ENCODE data around the gene PLEKHB1. TPM values are rescaled to one million over a fixed set of nuclear protein-coding genes. Genes with fewer than 3 reads are reported as not detected.

PLEKHB1 gene
- total RNA-seq, 1 donor = 1.1 TPM

DNA sequence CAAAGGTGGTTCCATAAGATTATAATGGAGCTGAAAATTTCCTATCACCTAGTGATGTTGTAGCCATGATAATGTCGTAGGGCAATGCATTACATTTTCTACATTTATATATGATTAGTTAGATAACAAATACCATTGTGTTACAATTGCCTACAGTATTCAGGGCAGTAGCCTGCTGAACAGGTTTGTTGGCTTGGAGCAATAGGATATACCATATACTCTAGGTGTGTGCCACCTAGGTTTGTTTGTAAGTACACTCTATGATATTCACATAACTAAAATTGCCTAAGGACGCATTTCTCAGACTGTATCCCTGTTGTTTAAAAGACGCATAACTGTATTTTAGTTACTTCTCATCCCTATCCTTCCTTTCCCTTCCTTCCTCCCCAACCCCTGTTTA is 13.6 kb downstream of the PLEKHB1 start:
- TF ChIP-seq, protein P1, sequence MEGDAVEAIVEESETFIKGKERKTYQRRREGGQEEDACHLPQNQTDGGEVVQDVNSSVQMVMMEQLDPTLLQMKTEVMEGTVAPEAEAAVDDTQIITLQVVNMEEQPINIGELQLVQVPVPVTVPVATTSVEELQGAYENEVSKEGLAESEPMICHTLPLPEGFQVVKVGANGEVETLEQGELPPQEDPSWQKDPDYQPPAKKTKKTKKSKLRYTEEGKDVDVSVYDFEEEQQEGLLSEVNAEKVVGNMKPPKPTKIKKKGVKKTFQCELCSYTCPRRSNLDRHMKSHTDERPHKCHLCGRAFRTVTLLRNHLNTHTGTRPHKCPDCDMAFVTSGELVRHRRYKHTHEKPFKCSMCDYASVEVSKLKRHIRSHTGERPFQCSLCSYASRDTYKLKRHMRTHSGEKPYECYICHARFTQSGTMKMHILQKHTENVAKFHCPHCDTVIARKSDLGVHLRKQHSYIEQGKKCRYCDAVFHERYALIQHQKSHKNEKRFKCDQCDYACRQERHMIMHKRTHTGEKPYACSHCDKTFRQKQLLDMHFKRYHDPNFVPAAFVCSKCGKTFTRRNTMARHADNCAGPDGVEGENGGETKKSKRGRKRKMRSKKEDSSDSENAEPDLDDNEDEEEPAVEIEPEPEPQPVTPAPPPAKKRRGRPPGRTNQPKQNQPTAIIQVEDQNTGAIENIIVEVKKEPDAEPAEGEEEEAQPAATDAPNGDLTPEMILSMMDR (IDR thresholded peaks at IDR 0.05; ENCODE audit: insufficient read depth, low read length) = no peak
- H3K4me3 ChIP-seq (ENCODE audit: low read depth, low read length) = no peak overlapping the region
- no peak for DNase-seq (ENCODE audit: low read depth)

DNA sequence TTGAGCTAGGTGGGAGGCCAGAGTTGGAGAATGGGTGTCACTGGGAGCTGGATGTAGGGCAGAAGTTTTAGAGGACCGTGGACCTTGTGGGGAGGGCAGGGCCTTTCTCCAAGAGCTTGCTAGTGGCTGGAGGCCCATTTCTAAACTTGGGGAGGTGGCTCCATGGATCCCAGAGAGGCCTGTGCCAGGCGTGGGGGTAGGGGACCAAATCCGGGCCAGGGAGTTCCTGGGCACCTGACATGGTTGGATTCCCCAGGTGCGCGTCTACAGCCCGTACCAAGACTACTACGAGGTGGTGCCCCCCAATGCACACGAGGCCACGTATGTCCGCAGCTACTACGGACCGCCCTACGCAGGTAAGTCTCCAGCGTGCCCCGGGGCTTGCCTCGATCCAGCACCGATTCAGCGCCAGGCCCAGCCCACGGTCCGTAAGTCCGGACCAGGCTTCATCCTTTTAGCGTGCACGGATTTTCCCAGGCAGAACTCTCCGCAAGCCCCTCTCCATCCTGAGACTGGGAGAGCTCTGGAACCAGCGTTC is 14.2 kb downstream of the PLEKHB1 start:
- TF ChIP-seq, protein P1 (IDR thresholded peaks at IDR 0.05; ENCODE audit: insufficient read depth, low read length) = no peak
- peak overlapping the region; percentile 56 for H3K4me3 ChIP-seq (ENCODE audit: low read depth, low read length)
- DNase-seq (ENCODE audit: low read depth) = no peak

DNA sequence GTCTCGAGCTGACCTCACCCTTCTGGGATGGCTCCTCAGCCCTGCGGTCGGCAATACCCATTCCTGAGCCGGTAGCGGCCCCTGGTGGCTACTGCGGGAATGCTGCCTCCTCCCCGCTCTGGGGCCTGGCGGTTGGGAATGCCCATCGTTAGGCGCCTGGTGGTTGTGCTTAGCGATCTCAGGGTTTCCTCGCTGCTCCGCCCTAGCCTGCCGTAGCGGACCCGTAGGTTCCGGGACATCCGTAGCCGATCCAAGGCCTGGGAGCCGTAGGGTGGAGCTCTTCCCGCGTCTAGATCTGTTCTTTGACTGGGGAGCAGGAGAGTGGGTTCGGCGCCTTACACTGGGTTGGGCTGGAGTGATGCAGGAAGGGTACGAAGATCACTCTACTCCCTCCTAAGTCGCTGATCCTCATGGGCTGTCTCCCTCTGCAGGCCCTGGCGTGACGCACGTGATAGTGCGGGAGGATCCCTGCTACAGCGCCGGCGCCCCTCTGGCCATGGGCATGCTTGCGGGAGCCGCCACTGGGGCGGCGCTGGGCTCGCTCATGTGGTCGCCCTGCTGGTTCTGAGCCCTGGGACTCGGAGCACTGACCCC is 14.8 kb downstream of the PLEKHB1 start:
- H3K4me3 ChIP-seq (ENCODE audit: low read depth, low read length) = peak overlapping the region; percentile 56
- peak; percentile 83 for DNase-seq (ENCODE audit: low read depth)
- TF ChIP-seq, protein P1 (IDR thresholded peaks at IDR 0.05; ENCODE audit: insufficient read depth, low read length) = peak; percentile 98

DNA sequence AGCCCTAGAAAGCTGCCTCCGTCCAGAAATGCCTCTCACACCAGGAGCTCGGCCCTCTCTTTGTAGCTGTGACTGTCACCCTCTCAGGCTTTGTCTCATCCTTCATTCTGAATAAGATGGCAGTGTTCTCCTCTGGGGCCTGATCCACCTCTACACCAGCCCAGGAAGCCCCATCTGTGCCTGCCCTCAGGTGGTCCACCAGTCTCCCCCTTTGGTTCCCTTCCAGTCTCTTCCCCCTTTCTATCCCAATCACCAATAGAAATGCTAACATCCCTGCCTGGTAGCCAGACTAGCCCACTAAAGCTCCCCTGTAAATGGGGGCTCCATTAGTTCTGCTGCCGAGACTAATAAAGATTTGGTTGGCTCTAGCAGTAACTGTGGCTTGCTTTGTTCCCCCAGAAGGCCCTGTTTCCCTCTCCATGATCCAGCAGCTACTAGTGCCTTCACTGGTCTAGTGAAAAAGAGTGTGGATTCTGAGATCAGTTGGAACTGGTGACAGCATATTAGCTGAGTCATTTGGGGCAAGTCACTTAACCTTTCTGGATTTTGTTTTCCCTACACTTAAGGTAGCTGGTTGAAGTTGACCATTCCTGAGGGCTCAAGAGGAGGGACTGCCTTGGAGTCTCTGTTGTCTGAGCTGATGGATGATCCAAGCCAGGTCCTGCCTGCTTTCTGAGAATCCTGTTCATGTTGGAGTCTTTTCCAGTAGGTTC is 16.2 kb downstream of the PLEKHB1 start:
- DNase-seq (ENCODE audit: low read depth) = peak; percentile 15
- TF ChIP-seq, protein P1 (IDR thresholded peaks at IDR 0.05; ENCODE audit: insufficient read depth, low read length) = no peak
- no peak overlapping the region for H3K4me3 ChIP-seq (ENCODE audit: low read depth, low read length)

DNA sequence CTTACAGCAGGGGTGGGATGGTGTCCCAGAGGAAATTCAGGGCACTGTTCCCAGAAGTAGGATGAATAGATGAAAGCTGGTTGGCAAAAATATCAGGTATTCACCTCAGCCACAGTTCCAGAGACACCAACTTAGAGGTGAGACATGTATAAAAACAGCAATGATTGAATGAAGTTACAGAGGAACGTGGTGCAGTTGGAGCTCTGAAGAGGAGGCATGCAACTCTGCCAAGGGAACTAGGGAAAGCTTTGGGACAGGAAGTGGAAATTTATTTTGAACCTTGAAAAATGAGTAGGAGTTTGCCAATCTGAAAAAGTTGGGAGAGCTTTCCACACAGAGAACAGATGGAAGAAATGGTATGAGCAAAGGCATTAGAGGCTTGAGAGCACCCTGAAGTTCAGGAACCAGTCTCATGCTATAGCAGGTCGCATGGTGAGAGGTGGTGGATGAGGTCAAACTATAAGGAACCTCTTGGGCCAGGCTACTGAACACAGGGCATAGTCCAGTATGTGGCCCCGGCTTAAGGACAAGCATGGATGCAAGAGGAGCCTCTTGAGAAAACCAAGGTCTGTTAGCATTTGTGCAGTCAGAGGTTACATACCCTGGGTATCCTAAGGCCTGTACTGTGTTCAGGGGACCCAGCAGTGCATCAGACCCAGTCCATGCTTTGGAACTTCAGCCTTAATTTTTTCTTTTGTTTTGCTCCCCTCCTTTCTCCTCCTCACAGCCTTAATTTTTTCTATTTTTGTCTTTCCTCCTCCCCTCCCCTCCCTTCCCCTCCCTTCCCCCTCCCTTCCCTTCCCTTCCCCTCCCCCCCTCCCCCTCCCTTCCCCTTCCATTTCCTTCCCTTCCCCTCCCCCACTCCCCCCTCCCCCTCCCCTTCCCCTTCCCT is 17.5 kb downstream of the PLEKHB1 start:
- TF ChIP-seq, protein P1 (IDR thresholded peaks at IDR 0.05; ENCODE audit: insufficient read depth, low read length) = no peak
- no peak overlapping the region for H3K4me3 ChIP-seq (ENCODE audit: low read depth, low read length)
- no peak for DNase-seq (ENCODE audit: low read depth)

DNA sequence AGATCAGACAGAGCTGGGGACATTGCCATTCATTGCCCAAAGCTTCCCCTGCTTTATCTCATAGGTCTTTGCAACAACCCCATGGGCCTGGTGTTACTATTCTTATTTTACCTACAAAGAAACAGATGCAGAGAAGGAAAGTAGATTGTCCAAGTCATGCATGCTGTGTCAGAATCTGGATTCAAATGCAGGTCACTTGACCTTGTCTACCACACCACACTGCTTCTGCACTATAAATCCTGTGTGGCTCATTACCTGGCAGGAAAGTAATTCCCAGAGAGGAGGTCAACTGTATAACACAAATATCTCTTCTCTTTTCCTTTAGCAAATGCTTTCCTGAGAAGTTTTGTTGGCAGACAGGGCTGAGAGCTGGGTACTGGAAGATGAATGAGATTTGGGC is 18.5 kb downstream of the PLEKHB1 start:
- DNase-seq (ENCODE audit: low read depth) = no peak
- no peak overlapping the region for H3K4me3 ChIP-seq (ENCODE audit: low read depth, low read length)
- TF ChIP-seq, protein P1 (IDR thresholded peaks at IDR 0.05; ENCODE audit: insufficient read depth, low read length) = no peak

Data from fibroblast of the aortic adventitia (primary cell).